ENCODE results near the gene ATRX. TPM values are rescaled to one million over a fixed set of nuclear protein-coding genes. Genes with fewer than 3 reads are reported as not detected.

Gene ATRX
- total RNA-seq, 4 donors from 2014 or later, result 28.7 to 96.5 (median 36.9) TPM

- no peaks in the 10 kb centered on the region for H3K9me3 ChIP-seq
- H3K27me3 ChIP-seq, result no peaks in the 10 kb centered on the region
- no peak for DNase-seq
- H3K4me3 ChIP-seq, result no peak overlapping the region
- peaks cover 0 to 9% (median 0%) of the 10 kb centered on the region in 3 donors for H3K36me3 ChIP-seq
- WGBS, 2 donors, result 57 to 69% methylated on average over 3 of the region's 3 CpGs
- no peaks in the 10 kb centered on the region for H3K4me1 ChIP-seq
- no peak overlapping the region for H3K27ac ChIP-seq
- TF ChIP-seq CTCF (IDR thresholded peaks at IDR 0.05), result no peak
- no peak for TF ChIP-seq POLR2A (IDR thresholded peaks at IDR 0.05)
- intact Hi-C loops (cut with DNase I), result no loop called here
Observed at GRCh38 chrX:77572322-77572721, 213.7 kb downstream of the ATRX start.

GRCh38 chrX:77565278-77565677 is 220.7 kb downstream of the ATRX start:
- H3K27me3 ChIP-seq, result no peaks in the 10 kb centered on the region
- H3K27ac ChIP-seq, result no peak overlapping the region
- DNase-seq, result no peak
- H3K4me1 ChIP-seq, result no peaks in the 10 kb centered on the region
- TF ChIP-seq POLR2A (IDR thresholded peaks at IDR 0.05) (no peak), CTCF (IDR thresholded peaks at IDR 0.05) (no peak)
- no peak overlapping the region for H3K4me3 ChIP-seq
- 73 to 100% methylated on average over 2 of the region's 2 CpGs for WGBS, 2 donors
- peaks cover 0 to 5% (median 0%) of the 10 kb centered on the region in 3 donors for H3K36me3 ChIP-seq
- intact Hi-C loops (cut with DNase I), result no loop called here
- H3K9me3 ChIP-seq, result peaks cover 0 to 6% (median 0%) of the 10 kb centered on the region in 3 donors

- no peaks in the 10 kb centered on the region for H3K4me1 ChIP-seq
- no peak overlapping the region for H3K27ac ChIP-seq
- WGBS, 2 donors, result 92 to 100% methylated on average over 1 of the region's 1 CpG
- no peak overlapping the region for H3K4me3 ChIP-seq
- TF ChIP-seq CTCF (IDR thresholded peaks at IDR 0.05) (no peak), POLR2A (IDR thresholded peaks at IDR 0.05) (no peak)
- peaks cover 0 to 5% (median 0%) of the 10 kb centered on the region in 3 donors for H3K36me3 ChIP-seq
- DNase-seq, result no peak
- H3K27me3 ChIP-seq, result no peaks in the 10 kb centered on the region
- intact Hi-C loops (cut with DNase I), result no loop called here
- H3K9me3 ChIP-seq, result peaks cover 0 to 6% (median 0%) of the 10 kb centered on the region in 3 donors
Observed at GRCh38 chrX:77564823-77565222, 221.2 kb downstream of the ATRX start.

GRCh38 chrX:77561372-77561771 is 224.6 kb downstream of the ATRX start:
- Histone ChIP-seq H3K9me3 (peaks cover 0 to 2% (median 0%) of the 10 kb centered on the region in 3 donors), H3K27me3 (no peaks in the 10 kb centered on the region), H3K4me1 (no peaks in the 10 kb centered on the region), H3K4me3 (no peak overlapping the region), H3K27ac (no peak overlapping the region), H3K36me3 (peaks cover 0 to 17% (median 0%) of the 10 kb centered on the region in 3 donors)
- intact Hi-C loops (cut with DNase I), result no loop called here
- DNase-seq, result no peak
- WGBS, 2 donors, result 76 to 83% methylated on average over 2 of the region's 2 CpGs
- no peak for TF ChIP-seq POLR2A (IDR thresholded peaks at IDR 0.05)
- TF ChIP-seq CTCF (IDR thresholded peaks at IDR 0.05), result no peak

GRCh38 chrX:77556276-77556675 is 229.7 kb downstream of the ATRX start:
- TF ChIP-seq POLR2A (IDR thresholded peaks at IDR 0.05) (no peak), CTCF (IDR thresholded peaks at IDR 0.05) (no peak)
- H3K4me3 ChIP-seq, result no peak overlapping the region
- no peaks in the 10 kb centered on the region for H3K9me3 ChIP-seq
- peaks cover 0 to 15% (median 0%) of the 10 kb centered on the region in 3 donors for H3K36me3 ChIP-seq
- no peak for DNase-seq
- no peaks in the 10 kb centered on the region for H3K27me3 ChIP-seq
- no peak overlapping the region for H3K27ac ChIP-seq
- intact Hi-C loops (cut with DNase I), result no loop called here
- no peaks in the 10 kb centered on the region for H3K4me1 ChIP-seq

Data from esophagus squamous epithelium (tissue), 5 donors.